Stimulated activated CD4-positive, alpha-beta T cell treated with anti-CD3 and anti-CD28 coated beads, Interleukin-4, amount 100 ng/mL, for 24 hours (primary cell): Measurements from ENCODE around the gene SMIM23.
"Not testable (repeated sequence)": the region's sequence is repeated elsewhere in the genome, so short reads cannot be mapped to it uniquely, and the experiment has no call there.

Experiments
- DNase-seq: peaks from one replicate; pipeline ENCODE4 v3.0.0-alpha.2; 2020

SMIM23 gene

DNA sequence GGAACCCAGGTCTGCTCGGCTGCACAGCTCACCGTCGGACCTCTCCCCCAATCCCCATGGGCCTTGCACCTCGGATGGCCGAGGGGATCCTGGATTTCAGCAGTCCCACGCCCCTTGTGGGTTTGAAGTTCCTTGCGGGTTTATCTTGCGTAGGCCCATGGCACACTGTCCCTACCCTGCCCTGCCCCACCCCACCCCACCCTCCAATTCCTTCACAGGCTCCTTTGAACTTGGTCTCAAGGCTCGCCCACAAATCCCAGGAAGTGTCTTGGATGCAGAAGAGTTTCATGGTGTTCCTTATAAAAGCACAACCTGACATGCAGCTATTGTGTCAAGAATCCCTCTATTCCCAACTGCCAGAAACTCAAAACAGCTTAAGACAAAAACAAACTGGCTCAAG lies 11.2 kb upstream of the SMIM23 start:
- no peak for DNase-seq

DNA sequence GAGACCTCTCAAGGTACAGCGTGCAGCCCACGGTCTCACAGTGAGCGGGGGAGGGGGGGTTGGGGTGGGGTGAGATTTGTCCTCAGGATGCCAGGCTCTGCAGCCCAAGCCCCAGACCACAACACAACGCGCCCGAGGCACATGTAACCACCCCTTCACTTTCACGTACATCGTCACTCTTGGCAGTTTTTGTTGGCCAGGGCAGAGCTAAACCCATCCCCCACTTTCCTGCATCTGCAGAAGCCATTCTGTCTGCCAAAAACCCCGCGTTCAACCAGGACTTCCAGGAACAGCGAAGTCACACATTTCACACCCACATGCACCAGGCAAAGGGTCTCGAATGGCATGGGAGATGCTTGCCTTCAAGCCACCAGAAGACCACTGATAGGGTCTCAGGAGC lies 9.4 kb upstream of the SMIM23 start:
- DNase-seq: no peak

DNA sequence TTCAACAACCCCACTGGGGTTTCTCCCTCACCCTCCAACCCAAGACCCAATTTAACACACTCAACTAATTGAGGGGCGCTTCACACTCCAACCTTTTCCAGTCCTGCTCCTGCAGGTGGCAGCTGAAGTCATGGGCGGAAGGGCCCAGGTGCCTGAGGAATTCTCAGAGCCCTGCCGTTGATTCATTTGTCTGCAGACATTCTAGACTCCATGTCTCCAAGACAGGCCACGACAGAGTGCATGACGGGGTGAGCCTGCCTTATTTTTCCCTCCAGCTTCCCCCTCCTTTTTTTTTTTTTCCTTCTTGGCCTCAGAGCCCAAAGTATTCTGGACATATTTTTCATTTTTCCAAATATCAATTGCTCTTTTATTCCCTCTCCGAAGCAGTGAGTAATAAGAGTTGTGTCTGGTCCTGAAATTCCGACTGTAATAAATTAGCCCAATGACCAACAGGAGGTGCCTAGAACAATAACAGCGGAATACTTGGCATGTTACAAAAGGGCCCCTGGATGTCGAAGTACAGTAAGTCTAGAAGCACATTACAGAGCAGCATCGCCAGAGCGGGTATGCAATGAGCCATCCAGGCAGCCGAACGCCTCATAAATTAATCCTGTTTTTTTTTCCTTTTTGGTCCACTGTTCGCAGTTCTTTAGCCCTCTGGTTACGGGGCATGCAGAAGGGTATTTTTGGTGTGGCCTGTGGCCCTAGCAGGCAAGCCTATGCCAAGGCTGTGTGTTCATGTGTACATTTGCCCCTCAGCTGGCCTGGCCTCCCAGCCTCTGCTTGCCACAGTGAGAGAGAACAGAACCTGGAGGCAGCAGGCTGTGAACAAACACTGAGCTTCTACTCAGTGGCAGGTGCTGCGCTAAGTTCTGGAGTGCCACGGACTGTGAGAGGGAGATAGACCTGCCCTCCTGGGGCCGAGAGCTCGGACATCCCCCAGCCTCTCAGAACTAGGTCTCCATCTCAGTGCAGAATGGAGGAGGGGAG lies 8.6 kb upstream of the SMIM23 start:
- no peak for DNase-seq

DNA sequence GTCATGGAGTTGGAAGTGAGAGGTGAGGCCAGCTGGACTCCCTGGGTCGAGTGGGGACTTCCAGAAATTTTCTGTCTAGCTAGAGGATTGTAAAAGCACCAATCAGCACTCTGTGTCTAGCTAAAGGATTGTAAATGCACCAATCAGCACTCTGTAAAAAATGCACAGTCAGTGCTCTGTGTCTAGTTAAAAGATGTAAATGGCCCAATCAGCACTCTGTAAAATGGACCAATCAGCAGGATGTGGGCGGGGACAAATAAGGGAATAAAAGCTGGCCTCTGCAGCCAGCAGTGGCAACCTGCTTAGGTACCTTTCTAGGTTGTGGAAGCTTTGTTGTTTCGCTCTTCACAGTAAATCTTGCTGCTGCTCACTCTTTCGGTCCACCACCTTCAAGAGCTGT lies 3.9 kb upstream of the SMIM23 start:
- DNase-seq: not testable (repeated sequence)

DNA sequence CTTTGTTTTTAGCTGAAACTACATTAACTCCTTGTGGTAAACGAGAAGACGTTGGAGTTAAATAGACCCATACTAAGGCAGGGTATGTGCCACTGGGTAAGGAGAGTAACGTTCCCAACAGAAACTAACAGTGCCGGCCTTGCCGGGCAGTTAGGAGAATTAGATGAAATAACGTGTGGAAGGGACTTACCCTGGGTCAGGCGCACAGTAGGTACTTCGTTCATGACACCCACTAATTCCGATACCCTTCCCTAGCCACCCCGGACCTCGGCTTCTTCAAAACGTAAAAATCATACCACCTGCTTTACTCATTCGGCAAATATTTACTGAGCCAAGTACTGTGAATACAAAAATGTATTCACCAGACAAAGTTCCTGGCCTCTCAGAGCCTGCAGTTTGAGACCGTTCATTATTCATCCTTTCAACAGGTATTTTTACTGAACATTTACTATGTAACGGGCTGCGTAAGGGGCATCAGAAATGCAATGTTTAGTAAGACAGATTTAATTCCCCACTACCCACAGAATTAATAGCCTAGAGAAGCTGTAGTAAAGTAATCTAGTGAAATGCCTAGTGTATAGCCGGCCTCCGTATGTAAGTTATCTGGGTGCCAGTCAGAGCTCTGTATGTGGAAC lies 3.2 kb upstream of the SMIM23 start:
- DNase-seq: no peak

DNA sequence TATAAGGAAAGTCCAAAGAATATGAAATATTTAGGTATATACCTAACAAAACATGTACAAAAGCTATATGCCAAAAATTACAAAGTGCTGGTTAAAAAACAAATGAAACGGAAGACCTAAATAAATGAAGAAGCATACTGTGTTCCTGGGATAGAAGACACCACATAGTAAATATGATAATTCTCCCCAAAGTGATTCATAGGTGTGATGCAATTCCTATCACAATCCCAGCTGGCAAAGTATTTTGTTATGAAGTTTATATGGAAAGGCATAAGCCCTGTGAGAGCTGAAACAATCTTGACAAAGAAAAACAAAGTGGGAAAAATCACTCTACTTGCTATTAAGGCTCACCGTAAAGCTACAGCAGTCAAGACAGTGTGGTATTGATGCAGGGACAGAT lies 2.6 kb upstream of the SMIM23 start:
- no peak for DNase-seq

DNA sequence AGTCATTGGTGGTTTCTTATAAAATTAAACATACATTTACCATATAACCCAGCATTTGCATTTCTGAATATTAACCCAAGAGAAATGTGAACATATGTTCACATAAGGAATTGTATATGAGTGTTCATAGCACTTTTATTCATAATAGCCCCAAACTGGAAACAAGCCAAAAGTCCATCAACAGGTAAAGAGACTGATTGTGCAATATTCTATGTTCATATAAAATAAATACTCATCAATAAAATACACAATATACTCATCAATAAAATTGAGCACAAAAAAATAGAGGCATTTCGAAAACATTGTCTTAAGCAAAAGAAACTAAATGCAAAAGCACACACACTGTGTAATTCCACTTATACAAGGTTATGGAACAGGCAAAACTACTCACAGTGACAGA lies 3.7 kb downstream of the SMIM23 start:
- DNase-seq: no peak

DNA sequence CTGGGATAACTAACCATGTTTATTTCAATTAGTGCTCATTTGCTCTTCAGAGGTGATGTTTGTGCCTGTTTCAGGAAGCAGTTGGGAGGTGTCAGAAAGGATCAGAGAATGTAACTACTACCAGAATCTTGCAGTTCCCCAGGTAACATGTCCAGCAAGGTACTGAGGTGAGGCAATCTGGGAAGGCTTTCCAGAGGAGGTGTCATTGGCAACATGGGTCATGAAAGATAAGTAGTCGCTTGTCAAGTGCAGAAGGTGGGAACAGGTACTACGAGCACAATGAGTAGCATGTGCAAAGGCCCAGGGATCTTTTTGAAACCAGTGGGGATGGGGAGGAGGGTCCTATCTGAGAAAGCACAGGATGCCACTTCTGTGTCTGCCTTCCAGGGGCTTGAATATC lies 4.8 kb downstream of the SMIM23 start:
- no peak for DNase-seq

DNA sequence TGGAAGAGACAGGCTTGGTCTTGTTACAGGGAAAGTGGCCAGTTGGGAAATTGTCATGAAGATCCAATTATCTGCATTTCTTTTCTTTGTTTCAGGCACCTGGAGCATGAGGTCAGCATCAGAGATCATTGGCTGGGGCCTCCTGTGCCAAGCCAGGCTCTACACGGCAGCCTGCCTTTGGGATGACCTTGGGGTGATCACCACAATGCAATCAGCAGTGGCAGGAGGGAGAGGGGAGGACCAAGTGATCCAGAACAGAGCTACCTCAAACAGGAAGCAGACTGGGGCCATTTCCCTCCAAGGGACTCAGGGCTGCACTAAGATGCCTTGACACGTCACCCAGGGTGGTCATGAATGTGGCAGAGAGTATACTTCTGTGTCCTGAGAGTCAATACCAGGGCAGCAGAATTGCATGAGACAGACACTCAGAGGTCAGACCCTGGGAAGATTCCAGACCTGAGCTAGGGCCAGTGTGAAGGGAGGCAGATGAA lies 8.9 kb downstream of the SMIM23 start:
- no peak for DNase-seq

DNA sequence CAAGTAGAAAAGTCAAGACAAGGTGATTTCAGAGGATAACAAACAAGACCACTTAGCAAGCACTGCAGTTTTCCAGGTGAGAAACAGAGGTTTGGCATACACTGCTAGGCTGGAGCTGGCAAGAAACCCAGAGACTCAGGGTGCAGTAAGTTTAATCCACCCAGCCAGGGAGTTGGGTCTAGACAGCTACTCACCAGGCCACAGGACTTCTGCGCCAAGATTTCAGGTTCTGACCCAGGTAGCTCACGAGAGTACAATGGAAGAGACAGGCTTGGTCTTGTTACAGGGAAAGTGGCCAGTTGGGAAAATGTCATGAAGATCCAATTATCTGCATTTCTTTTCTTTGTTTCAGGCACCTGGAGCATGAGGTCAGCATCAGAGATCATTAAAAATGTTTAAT lies 9.8 kb downstream of the SMIM23 start:
- DNase-seq: no peak

DNA sequence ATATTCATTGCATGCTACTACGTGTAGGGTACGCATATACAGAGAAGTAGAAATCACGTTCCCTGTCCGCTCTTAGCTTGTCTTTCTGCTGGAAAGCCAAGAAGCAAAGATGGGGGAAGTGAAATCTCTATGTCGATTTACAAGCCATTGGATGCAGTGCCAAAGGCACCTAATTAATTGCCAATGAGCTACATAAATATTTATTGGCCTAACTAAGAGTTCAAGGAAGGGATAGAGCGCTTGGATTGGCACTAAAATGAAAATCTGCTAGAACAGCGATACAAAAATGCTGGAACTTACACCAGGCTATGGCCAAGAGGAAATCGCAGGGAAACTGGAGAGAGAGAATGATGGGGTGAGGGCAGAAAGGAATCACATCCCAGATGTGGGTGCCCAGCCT lies 10.8 kb downstream of the SMIM23 start:
- no peak for DNase-seq

DNA sequence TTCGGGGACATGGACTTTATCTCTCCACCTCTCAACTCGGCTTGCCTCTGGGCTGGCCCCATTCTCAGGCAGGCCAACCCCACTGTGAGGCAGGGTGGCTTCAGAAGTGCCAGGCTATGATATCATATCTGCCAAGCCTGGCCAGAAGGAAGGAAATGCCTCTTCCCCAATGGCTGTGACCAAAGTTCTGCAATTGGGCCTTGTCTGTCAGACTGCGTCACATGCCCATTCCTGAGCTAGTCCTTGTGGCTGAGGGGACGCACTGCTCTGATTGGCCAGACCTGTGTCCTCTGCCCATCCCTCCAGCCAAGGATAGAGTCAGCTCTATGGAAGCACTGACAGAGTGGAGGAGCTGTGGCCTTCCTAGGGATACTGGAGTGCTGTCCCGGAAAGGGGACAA lies 11.9 kb downstream of the SMIM23 start:
- DNase-seq: no peak

DNA sequence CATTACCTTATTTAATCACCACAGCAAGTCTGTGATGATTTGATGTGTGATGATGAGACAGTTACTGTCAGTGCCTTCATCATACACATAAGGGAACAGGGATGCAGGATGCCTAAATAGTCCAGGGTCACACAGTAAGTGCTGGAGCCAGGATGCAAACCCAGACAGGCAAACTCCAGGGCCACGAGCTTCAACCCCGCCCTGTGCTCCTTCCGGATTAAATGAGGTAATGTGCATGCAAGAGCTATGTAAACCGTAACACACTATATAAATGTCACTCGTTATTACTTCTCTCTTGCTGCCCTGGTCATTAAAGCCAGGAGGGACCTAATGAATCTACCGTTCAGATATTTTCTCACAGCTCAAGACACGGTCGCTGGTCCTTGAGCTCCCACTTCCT lies 12.8 kb downstream of the SMIM23 start:
- DNase-seq: no peak

DNA sequence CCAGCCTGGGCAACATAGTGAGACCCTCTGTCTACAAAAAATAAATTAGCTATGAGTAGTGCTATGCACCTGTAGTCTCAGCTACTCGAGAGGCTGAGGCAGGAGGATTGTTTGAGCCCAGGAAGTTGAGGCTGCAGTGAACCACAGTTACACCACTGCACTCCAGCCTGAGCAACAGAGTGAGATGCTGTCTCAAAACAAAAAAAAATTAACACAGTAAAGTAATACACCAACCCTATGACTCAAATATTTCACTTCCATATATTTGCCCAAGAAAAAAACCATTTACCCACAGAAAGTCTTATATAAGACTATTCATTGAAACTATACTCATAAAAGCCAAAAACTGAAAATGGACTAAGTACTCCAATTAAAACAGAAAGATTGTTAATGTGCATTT lies 16.2 kb downstream of the SMIM23 start:
- no peak for DNase-seq

DNA sequence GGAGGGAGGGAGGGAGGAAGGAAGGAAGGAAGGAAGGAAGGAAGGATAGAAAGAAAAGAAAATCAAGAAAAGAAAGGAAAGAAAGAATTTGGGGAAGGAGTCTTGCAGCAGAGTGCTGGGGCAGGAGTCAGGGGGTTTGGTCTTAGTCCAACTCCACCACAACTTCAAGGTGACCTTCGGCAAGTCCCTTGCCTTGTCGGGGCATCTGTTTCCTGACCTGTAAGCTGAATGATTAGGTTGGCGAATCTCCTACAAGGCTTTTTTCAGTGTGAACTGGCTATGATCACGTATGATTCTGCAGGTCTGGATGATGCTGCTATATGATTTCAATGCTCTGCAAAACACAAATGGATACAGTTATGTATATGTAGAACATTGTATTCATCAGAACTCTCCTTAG lies 20.1 kb downstream of the SMIM23 start:
- no peak for DNase-seq

DNA sequence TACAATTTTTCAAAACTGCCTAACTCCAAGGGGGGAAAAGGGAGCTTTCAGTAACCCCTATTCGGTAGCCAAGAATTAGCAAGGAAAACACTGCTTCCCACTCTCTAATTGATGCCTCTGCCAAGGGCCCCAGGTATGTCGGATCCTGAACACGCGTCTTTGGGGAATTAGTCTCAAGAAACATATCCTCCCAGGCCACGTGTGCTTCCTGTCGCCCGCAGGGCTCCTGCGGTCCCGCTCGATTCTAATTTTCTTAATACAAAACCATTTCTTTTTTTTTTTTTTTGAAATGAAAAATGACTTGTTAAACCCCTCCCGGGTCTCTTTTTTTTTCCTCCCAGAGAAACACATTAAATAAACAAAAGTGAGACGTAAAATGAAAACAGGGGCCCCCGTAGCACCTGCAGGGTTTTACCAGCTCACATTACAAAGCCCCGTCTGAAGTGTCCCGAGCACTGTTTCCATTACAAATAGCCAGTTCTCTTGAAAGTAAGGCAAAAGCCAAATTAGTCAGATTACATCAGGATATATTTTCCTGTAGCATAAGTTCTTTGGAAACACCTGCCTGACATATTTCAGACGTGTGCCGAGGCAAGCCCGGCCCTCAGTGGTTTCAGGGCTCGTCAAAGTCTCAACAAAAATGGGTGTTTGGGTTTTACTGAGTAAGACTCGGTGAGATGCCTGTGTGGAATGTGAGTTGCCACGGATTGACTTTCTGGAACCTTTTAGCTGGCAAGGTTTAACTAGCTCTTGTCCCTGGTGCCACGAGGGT lies 21.5 kb downstream of the SMIM23 start:
- no peak for DNase-seq

DNA sequence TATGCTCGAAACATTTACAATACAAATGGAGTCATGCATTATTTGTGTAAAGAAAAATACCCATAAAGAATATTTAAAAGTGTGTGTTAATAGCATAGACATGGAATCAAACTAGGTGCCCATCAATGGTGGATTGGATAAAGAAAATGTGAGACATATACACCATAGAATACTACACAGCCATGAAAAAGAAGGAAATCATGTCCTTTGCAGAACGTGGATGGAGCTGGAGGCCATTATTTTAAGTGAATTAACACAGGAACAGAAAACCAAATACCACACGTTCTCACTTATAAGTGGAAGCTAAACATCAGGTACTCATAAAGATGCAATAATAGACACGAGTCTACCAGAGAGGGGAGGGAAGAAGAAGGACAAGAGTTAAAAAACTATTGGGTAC lies 22.8 kb downstream of the SMIM23 start:
- DNase-seq: no peak

DNA sequence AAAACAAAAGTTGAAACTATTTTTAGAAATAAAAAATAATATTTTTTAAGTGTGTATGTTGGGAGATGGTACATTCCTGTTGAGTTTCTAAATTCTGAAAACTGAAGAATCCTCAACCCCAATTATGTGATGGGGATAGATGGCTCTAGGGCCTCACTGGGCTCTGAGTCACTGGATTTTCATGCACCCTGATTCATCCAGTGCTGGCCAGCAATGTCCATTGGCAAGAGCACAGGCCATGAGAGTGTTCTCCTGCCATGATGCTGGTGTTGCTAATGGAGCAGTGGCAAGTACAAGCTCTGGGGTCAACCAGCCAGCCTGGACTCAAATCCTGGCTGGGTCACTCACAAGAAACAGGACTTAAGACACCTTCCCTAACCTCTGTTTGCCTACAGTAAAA lies 23.3 kb downstream of the SMIM23 start:
- no peak for DNase-seq

DNA sequence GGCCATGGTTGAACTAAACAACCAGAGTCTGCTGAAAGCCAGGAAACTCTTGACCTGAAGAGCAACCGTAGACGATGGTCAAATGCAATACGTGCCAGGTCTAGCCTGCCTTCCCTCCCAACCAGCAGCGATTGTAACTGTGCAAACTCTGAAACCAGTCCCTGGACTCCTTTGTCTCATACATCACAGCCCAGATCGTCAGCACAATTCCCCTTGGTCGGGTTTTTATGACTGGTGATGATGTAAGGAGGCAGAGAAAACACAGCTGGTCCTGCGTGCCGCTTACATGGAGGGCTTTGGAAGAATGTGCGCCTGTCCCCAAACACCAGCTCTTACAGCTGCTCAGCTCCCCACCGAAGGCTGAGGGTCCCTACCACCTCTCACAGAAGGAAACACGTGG lies 24.6 kb downstream of the SMIM23 start:
- DNase-seq: no peak

DNA sequence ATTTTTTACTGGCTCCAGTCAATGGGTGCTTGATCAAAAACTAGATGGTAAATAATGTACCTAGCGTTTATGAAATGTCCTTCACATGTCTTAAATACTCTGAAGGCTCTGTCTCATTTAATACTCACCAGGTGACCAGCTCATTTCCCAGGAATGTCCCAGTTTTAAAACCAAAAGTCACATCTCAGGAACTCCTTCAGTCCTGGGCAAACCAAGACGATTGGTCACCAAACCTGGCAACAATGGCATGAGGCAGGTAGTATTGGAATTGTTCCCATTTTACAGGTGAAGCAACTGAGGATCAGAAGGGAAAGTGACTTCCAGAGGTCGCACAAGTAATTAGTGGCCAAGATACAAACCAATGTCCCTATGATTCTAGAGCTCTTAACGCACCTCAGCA lies 27.7 kb downstream of the SMIM23 start:
- no peak for DNase-seq

DNA sequence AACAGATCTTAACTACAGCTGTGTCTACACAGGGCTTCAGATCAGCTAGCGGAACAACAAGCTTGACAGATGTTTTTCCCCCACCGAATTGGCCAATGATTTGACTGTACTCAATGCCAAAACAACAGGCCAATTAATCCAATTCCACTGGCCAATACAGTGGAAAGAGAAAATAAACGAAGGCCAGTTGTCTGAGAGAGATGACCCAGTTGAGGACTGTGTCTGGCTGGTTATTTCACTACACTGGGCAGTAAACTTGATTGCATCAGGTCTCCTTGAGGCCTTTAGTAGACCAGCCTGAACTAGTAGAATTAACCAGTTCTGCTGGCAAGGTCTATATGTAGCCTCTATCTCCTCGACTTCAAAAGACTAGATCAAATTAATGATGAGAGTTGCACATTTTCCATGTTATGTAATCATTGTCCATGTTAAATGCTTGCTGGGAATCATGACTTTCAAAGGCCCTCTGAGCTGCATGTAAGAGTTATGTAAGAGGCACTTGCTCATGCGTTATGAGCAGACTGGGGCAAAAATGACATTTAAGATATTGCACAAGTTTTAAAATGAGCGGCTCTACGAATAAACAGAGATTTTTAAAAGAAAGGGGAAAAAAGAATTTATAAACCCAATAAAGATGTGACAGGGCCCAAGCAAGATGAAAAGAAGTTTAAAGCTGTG lies 28.3 kb downstream of the SMIM23 start:
- DNase-seq: no peak

DNA sequence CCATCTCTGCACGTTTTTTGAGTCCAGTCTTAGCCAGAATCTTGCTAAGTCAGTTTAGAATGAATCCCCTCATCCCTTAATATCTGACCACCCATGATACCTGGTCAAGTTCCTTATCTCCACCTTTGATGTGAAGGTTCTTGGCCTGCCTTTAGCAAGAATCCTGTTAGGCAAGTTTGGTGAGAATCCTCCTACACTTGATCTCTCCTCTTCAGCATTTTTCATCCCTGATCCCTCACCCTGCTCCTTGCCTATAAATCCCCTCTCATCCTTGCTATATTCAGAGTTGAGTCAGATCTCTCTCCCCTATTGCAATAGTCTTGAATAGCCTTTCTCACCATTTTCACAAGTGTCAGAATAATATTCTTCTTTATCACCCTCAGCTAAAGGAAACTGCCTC lies 31.0 kb downstream of the SMIM23 start:
- DNase-seq: no peak

DNA sequence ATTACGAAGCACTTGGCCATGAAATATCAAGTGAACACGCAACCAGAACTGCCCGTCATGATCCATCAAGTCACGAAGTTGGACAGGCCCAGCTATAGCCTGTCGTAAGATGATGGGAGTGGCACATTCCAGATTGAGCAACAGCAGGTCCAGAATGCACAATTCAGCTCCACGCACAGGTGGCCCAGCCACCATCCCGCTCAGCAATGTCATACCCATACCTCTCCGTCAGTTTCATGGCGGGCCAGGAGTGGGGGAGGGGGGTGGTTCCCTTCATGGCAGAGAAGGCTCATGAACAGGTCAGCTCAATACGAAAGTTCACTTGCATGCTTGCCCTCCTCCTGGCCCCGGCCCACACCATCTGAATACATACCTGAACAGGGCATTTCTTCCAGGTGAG lies 34.9 kb downstream of the SMIM23 start:
- DNase-seq: no peak
